ENCODE results near the gene PML.
A peak's percentile ranks its signal among the peaks of the same experiment; 100 is the strongest.
"Not testable (repeated sequence)": the region's sequence is repeated elsewhere in the genome, so short reads cannot be mapped to it uniquely, and the experiment has no call there.

The PML gene

GRCh38 chr15:73965758-73966113 lies 28.8 kb upstream of the PML start:
- Histone ChIP-seq H3K27me3 (ENCODE audit: insufficient read depth, poor library complexity, severe bottlenecking) (peaks cover 3% of the 10 kb centered on the region), H3K4me3 (replicated peaks; ENCODE audit: insufficient read depth, low read length) (no peak overlapping the region), H3K27ac (replicated peaks) (no peak overlapping the region)
- TF ChIP-seq, protein P1, sequence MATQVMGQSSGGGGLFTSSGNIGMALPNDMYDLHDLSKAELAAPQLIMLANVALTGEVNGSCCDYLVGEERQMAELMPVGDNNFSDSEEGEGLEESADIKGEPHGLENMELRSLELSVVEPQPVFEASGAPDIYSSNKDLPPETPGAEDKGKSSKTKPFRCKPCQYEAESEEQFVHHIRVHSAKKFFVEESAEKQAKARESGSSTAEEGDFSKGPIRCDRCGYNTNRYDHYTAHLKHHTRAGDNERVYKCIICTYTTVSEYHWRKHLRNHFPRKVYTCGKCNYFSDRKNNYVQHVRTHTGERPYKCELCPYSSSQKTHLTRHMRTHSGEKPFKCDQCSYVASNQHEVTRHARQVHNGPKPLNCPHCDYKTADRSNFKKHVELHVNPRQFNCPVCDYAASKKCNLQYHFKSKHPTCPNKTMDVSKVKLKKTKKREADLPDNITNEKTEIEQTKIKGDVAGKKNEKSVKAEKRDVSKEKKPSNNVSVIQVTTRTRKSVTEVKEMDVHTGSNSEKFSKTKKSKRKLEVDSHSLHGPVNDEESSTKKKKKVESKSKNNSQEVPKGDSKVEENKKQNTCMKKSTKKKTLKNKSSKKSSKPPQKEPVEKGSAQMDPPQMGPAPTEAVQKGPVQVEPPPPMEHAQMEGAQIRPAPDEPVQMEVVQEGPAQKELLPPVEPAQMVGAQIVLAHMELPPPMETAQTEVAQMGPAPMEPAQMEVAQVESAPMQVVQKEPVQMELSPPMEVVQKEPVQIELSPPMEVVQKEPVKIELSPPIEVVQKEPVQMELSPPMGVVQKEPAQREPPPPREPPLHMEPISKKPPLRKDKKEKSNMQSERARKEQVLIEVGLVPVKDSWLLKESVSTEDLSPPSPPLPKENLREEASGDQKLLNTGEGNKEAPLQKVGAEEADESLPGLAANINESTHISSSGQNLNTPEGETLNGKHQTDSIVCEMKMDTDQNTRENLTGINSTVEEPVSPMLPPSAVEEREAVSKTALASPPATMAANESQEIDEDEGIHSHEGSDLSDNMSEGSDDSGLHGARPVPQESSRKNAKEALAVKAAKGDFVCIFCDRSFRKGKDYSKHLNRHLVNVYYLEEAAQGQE (IDR thresholded peaks at IDR 0.05; ENCODE audit: insufficient replicate concordance, low read depth): no peak
- TF ChIP-seq POLR2AphosphoS5 (IDR thresholded peaks at IDR 0.05; ENCODE audit: low read depth): no peak
- no peak for TF ChIP-seq SPI1 (IDR thresholded peaks at IDR 0.05; ENCODE audit: borderline replicate concordance, low read depth)
- TF ChIP-seq, protein P2, sequence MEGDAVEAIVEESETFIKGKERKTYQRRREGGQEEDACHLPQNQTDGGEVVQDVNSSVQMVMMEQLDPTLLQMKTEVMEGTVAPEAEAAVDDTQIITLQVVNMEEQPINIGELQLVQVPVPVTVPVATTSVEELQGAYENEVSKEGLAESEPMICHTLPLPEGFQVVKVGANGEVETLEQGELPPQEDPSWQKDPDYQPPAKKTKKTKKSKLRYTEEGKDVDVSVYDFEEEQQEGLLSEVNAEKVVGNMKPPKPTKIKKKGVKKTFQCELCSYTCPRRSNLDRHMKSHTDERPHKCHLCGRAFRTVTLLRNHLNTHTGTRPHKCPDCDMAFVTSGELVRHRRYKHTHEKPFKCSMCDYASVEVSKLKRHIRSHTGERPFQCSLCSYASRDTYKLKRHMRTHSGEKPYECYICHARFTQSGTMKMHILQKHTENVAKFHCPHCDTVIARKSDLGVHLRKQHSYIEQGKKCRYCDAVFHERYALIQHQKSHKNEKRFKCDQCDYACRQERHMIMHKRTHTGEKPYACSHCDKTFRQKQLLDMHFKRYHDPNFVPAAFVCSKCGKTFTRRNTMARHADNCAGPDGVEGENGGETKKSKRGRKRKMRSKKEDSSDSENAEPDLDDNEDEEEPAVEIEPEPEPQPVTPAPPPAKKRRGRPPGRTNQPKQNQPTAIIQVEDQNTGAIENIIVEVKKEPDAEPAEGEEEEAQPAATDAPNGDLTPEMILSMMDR (IDR thresholded peaks at IDR 0.05; ENCODE audit: insufficient read depth, low read length): no peak
- no peak for DNase-seq (ENCODE audit: low read depth in 1 of 2, low spot score in 1 of 2)

DNA sequence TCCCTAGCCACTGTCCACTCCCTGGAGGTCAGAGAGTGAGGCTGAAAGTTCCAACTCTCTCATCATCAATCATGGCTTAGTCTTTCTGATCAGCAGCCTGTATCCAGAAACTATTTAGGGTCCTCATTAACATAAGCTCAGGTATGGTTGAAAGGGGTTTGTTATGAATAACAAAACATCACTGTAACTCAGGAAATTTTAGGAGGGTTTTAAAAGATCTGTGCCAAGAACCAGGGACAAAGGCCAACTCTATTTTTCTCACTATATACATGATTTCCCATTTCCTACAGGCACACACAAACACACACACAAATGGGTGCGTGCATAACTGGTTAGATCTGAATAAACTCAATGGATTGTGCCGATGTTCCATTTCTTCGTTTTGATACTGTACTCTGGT lies 26.1 kb upstream of the PML start:
- Histone ChIP-seq H3K27ac (replicated peaks) (no peak overlapping the region), H3K4me3 (replicated peaks; ENCODE audit: insufficient read depth, low read length) (no peak overlapping the region), H3K27me3 (ENCODE audit: insufficient read depth, poor library complexity, severe bottlenecking) (no peaks in the 10 kb centered on the region)
- DNase-seq (ENCODE audit: low read depth in 1 of 2, low spot score in 1 of 2): no peak
- TF ChIP-seq, protein P1 (IDR thresholded peaks at IDR 0.05; ENCODE audit: insufficient replicate concordance, low read depth): no peak
- TF ChIP-seq POLR2AphosphoS5 (IDR thresholded peaks at IDR 0.05; ENCODE audit: low read depth) (no peak), SPI1 (IDR thresholded peaks at IDR 0.05; ENCODE audit: borderline replicate concordance, low read depth) (no peak), GABPA (IDR thresholded peaks at IDR 0.05; ENCODE audit: low read depth) (no peak)
- TF ChIP-seq, protein P2 (IDR thresholded peaks at IDR 0.05; ENCODE audit: insufficient read depth, low read length): no peak

DNA sequence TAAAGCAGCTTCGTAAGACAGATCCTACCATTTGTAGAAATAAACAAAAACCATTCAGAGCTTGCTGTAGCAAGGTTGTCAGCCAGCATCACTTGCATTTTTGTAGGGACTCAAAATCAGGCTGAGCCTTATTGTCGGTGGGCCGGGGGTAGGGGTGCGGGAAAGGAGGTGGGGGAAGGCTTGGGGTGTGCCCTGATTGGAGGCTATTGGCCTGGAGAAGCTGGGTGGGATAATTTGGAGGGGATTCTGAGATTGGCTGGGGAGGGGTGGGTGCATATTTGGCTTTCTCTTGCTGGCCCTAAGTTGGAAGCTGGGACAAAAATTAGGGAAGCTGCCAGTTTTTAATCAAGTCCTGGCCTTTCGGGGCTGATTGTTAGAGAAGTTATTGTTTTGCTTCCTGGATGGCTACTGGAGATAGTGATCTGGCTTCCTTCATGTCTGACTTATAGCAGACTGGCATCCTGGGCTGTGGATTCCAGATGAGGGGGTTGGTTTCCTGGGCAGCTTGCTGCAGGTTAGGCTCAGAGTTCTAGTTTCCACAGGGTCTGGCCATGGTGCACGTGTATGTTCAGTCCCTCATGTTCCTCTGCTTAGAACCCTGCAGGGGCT lies 25.3 kb upstream of the PML start:
- no peak overlapping the region for H3K4me3 ChIP-seq (replicated peaks; ENCODE audit: insufficient read depth, low read length)
- no peak overlapping the region for H3K27ac ChIP-seq (replicated peaks)
- no peaks in the 10 kb centered on the region for H3K27me3 ChIP-seq (ENCODE audit: insufficient read depth, poor library complexity, severe bottlenecking)
- TF ChIP-seq SPI1 (IDR thresholded peaks at IDR 0.05; ENCODE audit: borderline replicate concordance, low read depth): no peak
- DNase-seq (ENCODE audit: low read depth in 1 of 2, low spot score in 1 of 2): no peak

DNA sequence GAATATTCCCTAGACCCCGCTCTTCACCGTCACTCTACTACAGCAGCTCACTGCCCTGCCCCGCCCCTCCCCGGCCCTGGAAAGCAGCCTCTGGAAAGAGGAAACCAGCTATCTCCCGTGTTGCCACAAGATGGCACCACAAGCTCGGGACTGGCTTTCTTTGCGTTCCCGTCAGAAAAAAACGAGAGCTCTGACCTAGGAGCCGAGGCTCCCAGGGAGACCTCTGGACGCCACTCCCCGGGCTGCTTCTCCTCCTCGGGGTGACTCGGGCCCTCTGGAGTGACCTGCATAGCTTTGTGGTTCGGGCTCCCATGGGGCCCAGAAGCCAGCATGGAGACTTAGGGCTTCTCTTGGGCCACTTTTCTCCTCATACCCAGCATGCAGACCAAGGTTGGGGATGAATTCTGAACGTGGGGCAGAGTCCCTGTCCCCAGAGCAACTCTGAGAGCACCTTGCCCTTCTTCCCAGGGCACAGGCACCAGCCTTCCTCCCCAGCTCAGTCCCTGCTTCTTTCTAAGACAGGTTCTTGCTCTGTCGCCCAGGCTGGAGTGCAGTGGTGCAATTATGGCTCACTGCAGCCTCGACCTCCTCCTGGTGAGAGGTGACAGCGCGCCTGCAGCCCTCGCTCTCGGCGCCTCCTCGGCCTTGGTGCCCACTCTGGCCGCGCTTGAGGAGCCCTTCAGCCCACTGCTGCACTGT lies 21.4 kb upstream of the PML start:
- Histone ChIP-seq H3K4me3 (replicated peaks; ENCODE audit: insufficient read depth, low read length) (no peak overlapping the region), H3K27me3 (ENCODE audit: insufficient read depth, poor library complexity, severe bottlenecking) (no peaks in the 10 kb centered on the region), H3K27ac (replicated peaks) (no peak overlapping the region)
- peak in 1 of 2 experiments; percentile 80 for DNase-seq (ENCODE audit: low read depth in 1 of 2, low spot score in 1 of 2)
- TF ChIP-seq, protein P2 (IDR thresholded peaks at IDR 0.05; ENCODE audit: insufficient read depth, low read length): peak; percentile 82
- TF ChIP-seq POLR2AphosphoS5 (IDR thresholded peaks at IDR 0.05; ENCODE audit: low read depth): no peak
- peak; percentile 85; the same call in 1 of the 2 replicates for TF ChIP-seq SPI1 (IDR thresholded peaks at IDR 0.05; ENCODE audit: borderline replicate concordance, low read depth)
- TF ChIP-seq, protein P1 (IDR thresholded peaks at IDR 0.05; ENCODE audit: insufficient replicate concordance, low read depth): no peak
- no peak for TF ChIP-seq GABPA (IDR thresholded peaks at IDR 0.05; ENCODE audit: low read depth)

DNA sequence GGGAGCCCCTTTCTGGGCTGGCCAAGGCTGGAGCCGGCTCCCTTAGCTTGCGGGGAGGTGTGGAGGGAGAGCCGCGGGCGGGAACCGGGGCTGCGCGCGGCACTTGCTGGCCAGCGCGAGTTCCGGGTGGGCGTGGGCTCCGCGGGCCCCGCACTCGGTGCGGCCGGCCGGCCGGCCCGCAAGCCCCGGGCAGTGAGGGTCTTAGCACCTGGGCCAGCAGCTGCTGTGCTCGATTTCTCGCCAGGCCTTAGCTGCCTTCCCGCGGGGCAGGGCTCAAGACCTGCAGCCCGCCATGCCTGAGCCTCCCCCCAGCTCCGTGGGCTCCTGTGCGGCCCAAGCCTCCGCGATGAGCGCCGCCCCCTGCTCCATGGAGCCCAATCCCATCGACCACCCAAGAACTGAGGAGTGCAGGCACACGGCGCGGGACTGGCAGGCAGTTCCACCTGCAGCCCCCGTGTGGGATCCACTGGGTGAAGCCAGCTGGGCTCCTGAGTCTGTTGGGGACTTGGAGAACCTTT lies 20.8 kb upstream of the PML start:
- DNase-seq (ENCODE audit: low read depth in 1 of 2, low spot score in 1 of 2); H3K27ac ChIP-seq (replicated peaks); H3K4me3 ChIP-seq (replicated peaks; ENCODE audit: insufficient read depth, low read length); H3K27me3 ChIP-seq (ENCODE audit: insufficient read depth, poor library complexity, severe bottlenecking): not testable (repeated sequence)
